ENCODE data around the gene GPRIN3. TPM values are rescaled to one million over a fixed set of nuclear protein-coding genes. Genes with fewer than 3 reads are reported as not detected.

The GPRIN3 gene
- total and polyA plus RNA-seq, 2 experiments from 2014 or later: 0.74 to 3.2 TPM

DNA sequence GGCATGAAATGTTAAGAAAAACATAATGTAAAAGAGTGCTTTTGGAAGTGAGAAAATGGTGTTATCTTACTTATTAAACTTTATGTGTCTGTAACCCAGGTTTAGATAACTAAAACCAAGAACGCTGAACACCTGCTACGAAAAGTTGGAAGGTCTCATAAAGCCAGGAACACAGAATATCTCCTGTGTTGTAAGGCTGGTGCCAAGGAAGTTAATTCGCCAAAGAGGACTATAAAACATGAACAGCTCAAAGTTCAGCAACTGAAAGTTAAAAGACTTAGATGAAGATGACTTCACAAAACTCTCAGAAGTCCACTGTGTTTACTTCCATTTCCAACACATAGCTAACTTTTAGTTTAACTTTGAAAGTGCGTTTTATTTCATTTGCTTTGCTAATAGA lies 54.3 kb downstream of the GPRIN3 start (continued):
- no peak for TF ChIP-seq ZNF462 (CRISPR knock-in tag; IDR thresholded peaks at IDR 0.05)

- Histone ChIP-seq H4K20me1 (replicated peaks; ENCODE audit: insufficient read depth) (no peaks in the 10 kb centered on the region), H3K4me3 (no peak overlapping the region), H3K4me2 (no peak overlapping the region), H3K36me3 (ENCODE audit: insufficient read depth) (no peaks in the 10 kb centered on the region), H3K9me2 (ENCODE audit: insufficient read depth) (no peaks in the 10 kb centered on the region), H3K79me2 (replicated peaks; ENCODE audit: insufficient read depth) (no peaks in the 10 kb centered on the region), H2AFZ (no peak overlapping the region), H3K27me3 (ENCODE audit: insufficient read depth) (no peaks in the 10 kb centered on the region), H3K27ac (ENCODE audit: low read depth) (no peak overlapping the region), H3K4me1 (ENCODE audit: insufficient read depth) (no peaks in the 10 kb centered on the region; the same call in 1 of the 2 replicates), H3F3A (replicated peaks; ENCODE audit: low read depth) (no peaks in the 10 kb centered on the region)
- Mint-ChIP-seq H3K27ac (no peak overlapping the region), H3K4me1 (peaks cover 9% of the 10 kb centered on the region), H3K4me3 (no peak overlapping the region), H3K27me3 (ENCODE audit: insufficient read depth, low read depth, poor library complexity) (peaks cover 3% of the 10 kb centered on the region), H3K9me3 (peaks cover 3% of the 10 kb centered on the region; the same call in 1 of the 3 replicates), H3K36me3 (ENCODE audit: low read depth) (no peaks in the 10 kb centered on the region)
- ATAC-seq (no peak), DNase-seq (ENCODE audit: low spot score) (no peak)
- no peak for TF ChIP-seq ZNF462 (CRISPR knock-in tag; IDR thresholded peaks at IDR 0.05)
- TF ChIP-seq STAT1 (IDR thresholded peaks at IDR 0.05; ENCODE audit: unreplicated experiment): no peak
These were observed 56.2 kb downstream of the GPRIN3 start for GRCh38 chr4:89251396-89251795.

Data from GM23338 (cell line).